ENCODE measurements around the gene HYOU1. TPM values are rescaled to one million over a fixed set of nuclear protein-coding genes. Genes with fewer than 3 reads are reported as not detected.

HYOU1 gene
- total RNA-seq, 4 donors from 2014 or later: 46.4 to 131 (median 61.0) TPM

GRCh38 chr11:119026970-119027369, 30.0 kb downstream of the HYOU1 start:
- Histone ChIP-seq H3K4me1 (peaks cover 7 to 63% (median 40%) of the 10 kb centered on the region in 4 donors), H3K27me3 (no peaks in the 10 kb centered on the region), H3K4me3 (no peak overlapping the region), H3K36me3 (peaks cover 0 to 10% (median 2%) of the 10 kb centered on the region in 4 donors), H3K9me3 (no peaks in the 10 kb centered on the region), H3K27ac (no peak overlapping the region)
- DNase-seq: no peak
- 62% methylated on average over 2 of the region's 2 CpGs; no CpG with 5 or more reads in 1 of the 2 donors for WGBS, 2 donors (ENCODE audit: low coverage in 1 of 2)
- in situ Hi-C loops (cut with MboI; ENCODE audit: low pct_ligation_motif_present in 1 of 4, low pct_unique_long_range_greater_than_20kb in 1 of 4, low sequenced_read_pairs in 3 of 4) (no loop called here), intact Hi-C loops (cut with DNase I; ENCODE audit: low total_unique reads) (no loop called here)
- TF ChIP-seq CTCF (IDR thresholded peaks at IDR 0.05) (no peak), EP300 (IDR thresholded peaks at IDR 0.05; ENCODE audit: low read depth) (no peak), POLR2A (IDR thresholded peaks at IDR 0.05) (no peak), POLR2AphosphoS5 (IDR thresholded peaks at IDR 0.05) (no peak)

- H3K4me3 ChIP-seq: no peak overlapping the region
- H3K9me3 ChIP-seq: no peaks in the 10 kb centered on the region
- peaks cover 0 to 10% (median 2%) of the 10 kb centered on the region in 4 donors for H3K36me3 ChIP-seq
- H3K27me3 ChIP-seq: no peaks in the 10 kb centered on the region
- H3K27ac ChIP-seq: no peak overlapping the region
- intact Hi-C loops (cut with DNase I; ENCODE audit: low total_unique reads): no loop called here
- H3K4me1 ChIP-seq: peaks cover 10 to 69% (median 47%) of the 10 kb centered on the region in 4 donors
- no peak for TF ChIP-seq CTCF (IDR thresholded peaks at IDR 0.05)
- in situ Hi-C loops (cut with MboI; ENCODE audit: low pct_ligation_motif_present in 1 of 4, low pct_unique_long_range_greater_than_20kb in 1 of 4, low sequenced_read_pairs in 3 of 4): no loop called here
- WGBS, 2 donors (ENCODE audit: low coverage in 1 of 2): 90% methylated on average over 8 to 16 of the region's 16 CpGs
- DNase-seq: no peak
Measured at GRCh38 chr11:119025978-119026766, 30.8 kb downstream of the HYOU1 start.

GRCh38 chr11:119025541-119025940, 31.5 kb downstream of the HYOU1 start:
- Histone ChIP-seq H3K27ac (no peak overlapping the region), H3K27me3 (no peaks in the 10 kb centered on the region), H3K36me3 (peaks cover 0 to 10% (median 2%) of the 10 kb centered on the region in 4 donors), H3K9me3 (no peaks in the 10 kb centered on the region), H3K4me1 (peaks cover 16 to 72% (median 53%) of the 10 kb centered on the region in 4 donors), H3K4me3 (no peak overlapping the region)
- WGBS, 2 donors (ENCODE audit: low coverage in 1 of 2): 83 to 85% methylated on average over 3 to 5 of the region's 5 CpGs
- no peak for TF ChIP-seq POLR2A (IDR thresholded peaks at IDR 0.05)
- TF ChIP-seq POLR2AphosphoS5 (IDR thresholded peaks at IDR 0.05): no peak
- TF ChIP-seq EP300 (IDR thresholded peaks at IDR 0.05; ENCODE audit: low read depth): no peak
- TF ChIP-seq CTCF (IDR thresholded peaks at IDR 0.05): no peak
- DNase-seq: no peak
- intact Hi-C loops (cut with DNase I; ENCODE audit: low total_unique reads): no loop called here
- in situ Hi-C loops (cut with MboI; ENCODE audit: low pct_ligation_motif_present in 1 of 4, low pct_unique_long_range_greater_than_20kb in 1 of 4, low sequenced_read_pairs in 3 of 4): no loop called here

- DNase-seq: no peak
- Histone ChIP-seq H3K4me1 (peaks cover 19 to 76% (median 57%) of the 10 kb centered on the region in 4 donors), H3K4me3 (no peak overlapping the region), H3K27ac (no peak overlapping the region), H3K9me3 (no peaks in the 10 kb centered on the region), H3K36me3 (peaks cover 0 to 10% (median 2%) of the 10 kb centered on the region in 4 donors), H3K27me3 (no peaks in the 10 kb centered on the region)
- intact Hi-C loops (cut with DNase I; ENCODE audit: low total_unique reads) (no loop called here), in situ Hi-C loops (cut with MboI; ENCODE audit: low pct_ligation_motif_present in 1 of 4, low pct_unique_long_range_greater_than_20kb in 1 of 4, low sequenced_read_pairs in 3 of 4) (no loop called here)
- WGBS, 2 donors (ENCODE audit: low coverage in 1 of 2): 75 to 80% methylated on average over 1 to 5 of the region's 5 CpGs
- TF ChIP-seq POLR2AphosphoS5 (IDR thresholded peaks at IDR 0.05) (no peak), EP300 (IDR thresholded peaks at IDR 0.05; ENCODE audit: low read depth) (no peak), POLR2A (IDR thresholded peaks at IDR 0.05) (no peak), CTCF (IDR thresholded peaks at IDR 0.05) (no peak)
Measured at GRCh38 chr11:119025099-119025473, 31.9 kb downstream of the HYOU1 start.
